ENCODE measurements around the gene CDKN1C.

Gene CDKN1C

GRCh38 chr11:2928605-2929530, 43.3 kb upstream of the CDKN1C start, which contains the start of gene PHLDA2:
PHLDA2 (minus strand) TSS chr11:2929420; CDS start chr11:2929364, 56 bp downstream.
- Mint-ChIP-seq H3K4me3 (peak within 1 kb of the TSS; percentile 77 to 83 (median 78)), H3K27me3 (ENCODE audit: low read depth) (peaks cover 54% of the 10 kb centered on the region), H3K36me3 (ENCODE audit: low read depth) (no peaks in the 10 kb centered on the region), H3K4me1 (peaks cover 5% of the 10 kb centered on the region), H3K27ac (no peak within 1 kb of the TSS), H3K9me3 (no peaks in the 10 kb centered on the region)
- TF ChIP-seq CTCF (IDR thresholded peaks at IDR 0.05; ENCODE audit: unreplicated experiment in 3 of 3), result no peak

- H3K27ac Mint-ChIP-seq, result no peak overlapping the region
Observed at GRCh38 chr11:2927851-2928604, 42.5 kb upstream of the CDKN1C start.

GRCh38 chr11:2927121-2927800, 41.7 kb upstream of the CDKN1C start:
- TF ChIP-seq CTCF (IDR thresholded peaks at IDR 0.05; ENCODE audit: unreplicated experiment in 3 of 3), result no peak
- H3K36me3 Mint-ChIP-seq (ENCODE audit: low read depth), result no peaks in the 10 kb centered on the region
- peaks cover 5% of the 10 kb centered on the region for H3K4me1 Mint-ChIP-seq
- no peaks in the 10 kb centered on the region for H3K9me3 Mint-ChIP-seq
- H3K27ac Mint-ChIP-seq, result no peak overlapping the region
- H3K27me3 Mint-ChIP-seq (ENCODE audit: low read depth), result peaks cover 50% of the 10 kb centered on the region
- H3K4me3 Mint-ChIP-seq, result peak overlapping the region; percentile 23 to 74 (median 65)

More at GRCh38 chr11:2927851-2928604, 42.5 kb upstream of the CDKN1C start:
- TF ChIP-seq CTCF (IDR thresholded peaks at IDR 0.05; ENCODE audit: unreplicated experiment in 3 of 3), result no peak
- peaks cover 54% of the 10 kb centered on the region for H3K27me3 Mint-ChIP-seq (ENCODE audit: low read depth)
- no peaks in the 10 kb centered on the region for H3K36me3 Mint-ChIP-seq (ENCODE audit: low read depth)
- H3K4me3 Mint-ChIP-seq, result peak overlapping the region; percentile 65 to 76 (median 74)
- H3K9me3 Mint-ChIP-seq, result no peaks in the 10 kb centered on the region
- H3K4me1 Mint-ChIP-seq, result peaks cover 5% of the 10 kb centered on the region

GRCh38 chr11:2926611-2927051, 41.1 kb upstream of the CDKN1C start:
- H3K4me1 Mint-ChIP-seq, result peaks cover 5% of the 10 kb centered on the region
- H3K36me3 Mint-ChIP-seq (ENCODE audit: low read depth), result no peaks in the 10 kb centered on the region
- H3K9me3 Mint-ChIP-seq, result no peaks in the 10 kb centered on the region
- no peak for TF ChIP-seq CTCF (IDR thresholded peaks at IDR 0.05; ENCODE audit: unreplicated experiment in 3 of 3)
- H3K27ac Mint-ChIP-seq, result no peak overlapping the region
- H3K27me3 Mint-ChIP-seq (ENCODE audit: low read depth), result peaks cover 48% of the 10 kb centered on the region
- no peak overlapping the region for H3K4me3 Mint-ChIP-seq

- no peaks in the 10 kb centered on the region for H3K36me3 Mint-ChIP-seq (ENCODE audit: low read depth)
- no peak overlapping the region for H3K27ac Mint-ChIP-seq
- no peak for TF ChIP-seq CTCF (IDR thresholded peaks at IDR 0.05; ENCODE audit: unreplicated experiment in 3 of 3)
- H3K4me3 Mint-ChIP-seq, result no peak overlapping the region
- no peaks in the 10 kb centered on the region for H3K4me1 Mint-ChIP-seq
- H3K9me3 Mint-ChIP-seq, result no peaks in the 10 kb centered on the region
- peaks cover 33% of the 10 kb centered on the region for H3K27me3 Mint-ChIP-seq (ENCODE audit: low read depth)
Observed at GRCh38 chr11:2924821-2925675, 39.5 kb upstream of the CDKN1C start.

All from nephron (organoid).